RWPE2 (cell line): ENCODE results near the gene PCBP1.

Source experiments
- ATAC-seq: fragments of 200-7000 bp; cut with Tn5 transposase; 3 replicates; pipeline ENCODE4 v1.9.1; 2021; ENCODE audit warnings: low read depth
- DNase-seq: peaks from one replicate; pipeline ENCODE4 v3.0.0-alpha.2; 2020; ENCODE audit warnings: low spot score
- H3K27ac ChIP-seq: fragments of 450-650 bp; 2 replicates; pipeline ENCODE4 v1.5.1; 2017; ENCODE audit warnings: mild to moderate bottlenecking; ENCODE audit not compliant: poor library complexity, severe bottlenecking
- H3K27me3 ChIP-seq: fragments of 250-450 bp; sonication (Bioruptor Pico); 2 replicates; pipeline ENCODE4 v1.5.1; 2021; ENCODE audit warnings: mild to moderate bottlenecking, moderate library complexity; ENCODE audit not compliant: insufficient read depth, poor library complexity, severe bottlenecking
- H3K36me3 ChIP-seq: fragments of 250-450 bp; sonication (Bioruptor Pico); 2 replicates; pipeline ENCODE4 v1.5.1; 2020; ENCODE audit warnings: low read depth, mild to moderate bottlenecking, moderate library complexity
- H3K4me1 ChIP-seq: fragments of 250-450 bp; sonication (Bioruptor Pico); 2 replicates; pipeline ENCODE4 v1.5.1; 2021; ENCODE audit warnings: mild to moderate bottlenecking, moderate library complexity; ENCODE audit not compliant: insufficient read depth, poor library complexity, severe bottlenecking
- H3K4me3 ChIP-seq: fragments of 250-450 bp; sonication (Bioruptor Pico); 2 replicates; pipeline ENCODE4 v1.5.1; 2021; ENCODE audit warnings: mild to moderate bottlenecking, moderate library complexity; ENCODE audit not compliant: severe bottlenecking
- H3K9me3 ChIP-seq: fragments of 250-450 bp; sonication (Bioruptor Pico); 2 replicates; pipeline ENCODE4 v1.5.1; 2021; ENCODE audit warnings: mild to moderate bottlenecking, moderate library complexity; ENCODE audit not compliant: severe bottlenecking
- TF ChIP-seq, protein P1 (sequence below): fragments of 450-650 bp; IDR thresholded peaks from one replicate; pipeline ENCODE4 v1.5.1; 2017; ENCODE audit warnings: mild to moderate bottlenecking, moderate library complexity; ENCODE audit not compliant: poor library complexity, severe bottlenecking

Gene PCBP1

DNA sequence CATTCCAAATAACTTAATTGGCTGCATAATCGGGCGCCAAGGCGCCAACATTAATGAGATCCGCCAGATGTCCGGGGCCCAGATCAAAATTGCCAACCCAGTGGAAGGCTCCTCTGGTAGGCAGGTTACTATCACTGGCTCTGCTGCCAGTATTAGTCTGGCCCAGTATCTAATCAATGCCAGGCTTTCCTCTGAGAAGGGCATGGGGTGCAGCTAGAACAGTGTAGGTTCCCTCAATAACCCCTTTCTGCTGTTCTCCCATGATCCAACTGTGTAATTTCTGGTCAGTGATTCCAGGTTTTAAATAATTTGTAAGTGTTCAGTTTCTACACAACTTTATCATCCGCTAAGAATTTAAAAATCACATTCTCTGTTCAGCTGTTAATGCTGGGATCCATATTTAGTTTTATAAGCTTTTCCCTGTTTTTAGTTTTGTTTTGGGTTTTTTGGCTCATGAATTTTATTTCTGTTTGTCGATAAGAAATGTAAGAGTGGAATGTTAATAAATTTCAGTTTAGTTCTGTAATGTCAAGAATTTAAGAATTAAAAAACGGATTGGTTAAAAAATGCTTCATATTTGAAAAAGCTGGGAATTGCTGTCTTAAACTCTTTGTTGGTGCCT is 1.4 kb downstream of the PCBP1 start:
- peak overlapping the region; percentile 96 for H3K27ac ChIP-seq
- no peaks in the 10 kb centered on the region for H3K27me3 ChIP-seq
- H3K4me1 ChIP-seq: peaks cover 14% of the 10 kb centered on the region
- TF ChIP-seq, protein P1, sequence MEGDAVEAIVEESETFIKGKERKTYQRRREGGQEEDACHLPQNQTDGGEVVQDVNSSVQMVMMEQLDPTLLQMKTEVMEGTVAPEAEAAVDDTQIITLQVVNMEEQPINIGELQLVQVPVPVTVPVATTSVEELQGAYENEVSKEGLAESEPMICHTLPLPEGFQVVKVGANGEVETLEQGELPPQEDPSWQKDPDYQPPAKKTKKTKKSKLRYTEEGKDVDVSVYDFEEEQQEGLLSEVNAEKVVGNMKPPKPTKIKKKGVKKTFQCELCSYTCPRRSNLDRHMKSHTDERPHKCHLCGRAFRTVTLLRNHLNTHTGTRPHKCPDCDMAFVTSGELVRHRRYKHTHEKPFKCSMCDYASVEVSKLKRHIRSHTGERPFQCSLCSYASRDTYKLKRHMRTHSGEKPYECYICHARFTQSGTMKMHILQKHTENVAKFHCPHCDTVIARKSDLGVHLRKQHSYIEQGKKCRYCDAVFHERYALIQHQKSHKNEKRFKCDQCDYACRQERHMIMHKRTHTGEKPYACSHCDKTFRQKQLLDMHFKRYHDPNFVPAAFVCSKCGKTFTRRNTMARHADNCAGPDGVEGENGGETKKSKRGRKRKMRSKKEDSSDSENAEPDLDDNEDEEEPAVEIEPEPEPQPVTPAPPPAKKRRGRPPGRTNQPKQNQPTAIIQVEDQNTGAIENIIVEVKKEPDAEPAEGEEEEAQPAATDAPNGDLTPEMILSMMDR: no peak
- DNase-seq: no peak
- ATAC-seq: no peak
- peak overlapping the region; percentile 61 for H3K4me3 ChIP-seq
- peaks cover 35% of the 10 kb centered on the region for H3K36me3 ChIP-seq
- H3K9me3 ChIP-seq: no peaks in the 10 kb centered on the region

DNA sequence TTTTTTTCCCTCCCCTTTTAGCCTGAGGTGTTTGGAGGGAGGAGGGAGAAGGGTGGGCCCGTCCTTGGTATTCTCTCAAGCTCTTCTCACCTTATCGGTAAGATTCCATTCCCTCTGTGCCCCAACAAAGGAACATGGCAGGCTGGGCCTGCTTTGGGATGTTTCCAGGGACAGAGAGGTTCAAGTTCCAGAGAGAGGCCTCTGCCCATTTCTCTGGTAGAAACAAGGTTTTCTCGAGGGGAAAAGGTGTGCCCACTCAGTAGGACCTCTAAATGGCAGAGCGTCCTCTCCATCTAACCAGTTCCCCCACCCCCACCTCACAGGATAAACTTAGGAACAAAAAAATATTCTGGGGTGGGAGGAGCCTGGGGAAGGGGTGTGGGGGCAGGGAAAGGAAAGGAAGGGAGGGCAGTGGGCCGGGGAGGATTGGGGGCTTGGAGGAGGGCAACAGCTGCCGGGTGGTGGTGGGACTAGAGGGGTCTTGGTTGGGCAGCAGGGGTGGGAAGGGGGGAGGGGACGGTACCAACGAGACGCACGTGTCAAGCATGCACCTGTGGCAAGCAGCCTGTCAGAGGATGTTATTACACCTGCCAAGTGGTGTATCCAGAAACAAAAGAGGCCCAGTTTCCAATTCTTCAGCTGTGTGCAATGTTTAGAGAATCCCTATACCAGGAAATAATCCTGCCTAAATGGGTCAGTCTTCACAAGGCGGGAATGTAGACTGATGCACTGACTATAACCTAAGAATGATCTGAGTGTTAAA is 2.1 kb downstream of the PCBP1 start:
- Histone ChIP-seq H3K36me3 (peaks cover 28% of the 10 kb centered on the region), H3K27ac (peak overlapping the region; percentile 96), H3K9me3 (no peaks in the 10 kb centered on the region), H3K27me3 (no peaks in the 10 kb centered on the region), H3K4me3 (peak overlapping the region; percentile 61), H3K4me1 (peaks cover 14% of the 10 kb centered on the region)
- TF ChIP-seq, protein P1: no peak
- ATAC-seq (no peak), DNase-seq (no peak)

DNA sequence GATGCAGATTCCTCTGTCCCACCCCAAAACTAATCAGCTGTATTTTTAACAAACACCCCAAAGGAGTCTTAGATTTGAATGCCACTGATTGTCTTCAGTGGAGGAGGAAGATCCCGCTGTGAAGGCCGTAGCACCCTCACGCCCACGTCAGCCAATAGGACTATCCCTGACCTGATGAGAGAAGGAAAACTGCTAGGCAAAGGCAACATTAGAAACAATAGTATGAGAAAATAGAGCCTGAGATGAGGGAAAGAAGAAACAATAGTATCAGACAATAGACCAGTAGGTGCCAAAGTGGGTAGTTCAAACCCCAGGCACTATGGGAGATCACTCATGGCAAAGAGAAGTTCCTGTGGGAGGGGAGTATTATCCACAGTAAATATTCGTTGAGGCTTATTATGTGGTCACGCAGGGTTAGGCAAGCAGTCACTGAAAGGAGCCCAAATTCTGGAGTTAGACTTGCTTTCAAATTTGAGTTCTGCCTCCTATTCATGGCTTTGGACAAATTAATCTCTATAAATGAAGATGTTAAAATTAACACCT is 2.8 kb downstream of the PCBP1 start:
- DNase-seq (no peak), ATAC-seq (no peak)
- peaks cover 24% of the 10 kb centered on the region for H3K36me3 ChIP-seq
- TF ChIP-seq, protein P1: no peak
- H3K4me1 ChIP-seq: peaks cover 14% of the 10 kb centered on the region
- no peaks in the 10 kb centered on the region for H3K27me3 ChIP-seq
- H3K9me3 ChIP-seq: no peaks in the 10 kb centered on the region
- no peak overlapping the region for H3K4me3 ChIP-seq
- no peak overlapping the region for H3K27ac ChIP-seq

DNA sequence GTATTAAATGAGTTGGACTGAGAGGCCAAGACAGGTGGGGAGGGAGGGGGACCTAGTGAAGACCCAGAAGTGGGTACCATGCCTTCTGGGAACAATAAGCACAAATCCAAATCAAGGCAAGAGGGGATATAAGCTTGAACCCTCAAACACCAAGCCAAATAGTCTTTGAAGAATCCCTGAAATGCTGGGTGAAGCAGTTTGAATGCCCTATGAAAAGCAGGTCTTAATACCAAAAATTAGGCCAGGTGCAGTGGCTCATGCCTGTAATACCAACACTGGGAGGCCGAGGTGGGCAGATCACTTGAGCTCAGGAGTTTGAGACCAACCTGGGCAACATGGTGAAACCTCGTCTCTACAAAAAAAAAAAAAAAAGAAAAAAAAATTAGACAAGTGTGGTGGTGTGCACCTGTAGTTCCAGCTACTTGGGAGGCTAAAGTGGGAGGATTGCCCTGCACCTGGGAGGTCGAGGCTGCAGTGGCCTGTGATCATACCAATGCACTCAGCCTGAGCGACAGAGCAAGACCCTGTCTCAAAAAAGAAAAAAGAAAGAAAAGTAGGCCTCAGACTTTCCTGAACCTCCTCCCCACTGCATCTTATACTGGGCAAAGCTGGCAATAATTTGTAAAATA is 3.5 kb downstream of the PCBP1 start:
- no peak overlapping the region for H3K4me3 ChIP-seq
- TF ChIP-seq, protein P1: no peak
- H3K36me3 ChIP-seq: peaks cover 24% of the 10 kb centered on the region
- H3K4me1 ChIP-seq: peaks cover 13% of the 10 kb centered on the region
- H3K9me3 ChIP-seq: no peaks in the 10 kb centered on the region
- no peak for DNase-seq
- no peak for ATAC-seq
- H3K27me3 ChIP-seq: no peaks in the 10 kb centered on the region
- no peak overlapping the region for H3K27ac ChIP-seq
